Measurements from ENCODE around the gene UCKL1.

The UCKL1 gene

GRCh38 chr20:63958964-63959698 lies 2.9 kb upstream of the UCKL1 start:
- DNase-seq (ENCODE audit: low read depth): no peak

- no peak for DNase-seq (ENCODE audit: low read depth)
Observed at GRCh38 chr20:63958471-63958870, 2.3 kb upstream of the UCKL1 start.

GRCh38 chr20:63957690-63958441 lies 1.6 kb upstream of the UCKL1 start:
- no peak for DNase-seq (ENCODE audit: low read depth)

DNA sequence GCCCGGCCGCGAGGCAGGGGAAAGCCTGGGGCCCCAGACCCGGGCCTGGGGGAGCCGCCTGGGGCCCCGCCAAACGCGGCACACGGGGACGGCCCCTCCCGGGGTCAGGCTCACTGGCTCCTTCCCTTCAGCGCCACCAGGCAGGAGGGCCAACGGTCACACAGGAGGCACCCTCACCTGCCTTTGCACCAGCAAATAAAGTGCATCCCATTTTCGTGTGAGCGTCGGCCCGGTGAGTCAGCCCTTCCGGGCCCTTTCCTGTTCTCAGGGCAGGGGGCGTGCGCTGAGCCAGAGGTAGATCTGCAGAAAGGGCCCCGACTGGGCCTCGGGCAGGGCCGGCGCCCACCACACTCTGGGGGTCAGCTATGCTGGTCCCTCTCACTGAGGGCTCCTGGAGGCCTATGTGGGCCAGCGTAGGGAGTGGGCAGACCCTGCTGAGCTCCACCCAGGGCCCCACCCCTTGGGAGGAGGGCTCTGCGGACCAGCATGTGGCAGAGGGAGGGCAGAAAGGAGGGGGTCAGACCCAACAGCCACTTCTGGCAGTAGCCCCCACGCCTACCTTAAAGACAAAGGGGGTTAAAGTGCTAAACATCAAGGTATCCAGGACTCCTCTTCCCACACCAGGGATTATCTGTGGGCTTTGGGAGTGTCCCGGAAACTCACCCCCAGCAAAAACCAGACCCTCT lies 931 bp upstream of the UCKL1 start:
- no peak for DNase-seq (ENCODE audit: low read depth)

DNA sequence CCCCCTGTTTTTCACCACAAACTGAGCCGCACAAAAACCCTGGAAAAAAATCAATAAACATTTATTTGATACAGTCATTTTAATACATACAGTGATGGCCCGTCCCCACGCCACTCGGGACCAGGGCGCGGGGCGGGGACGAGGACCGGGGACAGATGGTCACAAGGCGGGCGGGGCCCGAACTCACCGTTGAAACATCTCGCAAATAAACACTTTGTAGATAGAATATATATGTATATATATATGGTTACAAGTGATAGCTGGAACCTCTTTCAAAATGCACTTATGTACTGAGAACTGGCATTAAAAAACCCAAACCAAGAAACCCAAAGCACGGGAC lies 418 bp upstream of the UCKL1 start:
- no peak for DNase-seq (ENCODE audit: low read depth)

DNA sequence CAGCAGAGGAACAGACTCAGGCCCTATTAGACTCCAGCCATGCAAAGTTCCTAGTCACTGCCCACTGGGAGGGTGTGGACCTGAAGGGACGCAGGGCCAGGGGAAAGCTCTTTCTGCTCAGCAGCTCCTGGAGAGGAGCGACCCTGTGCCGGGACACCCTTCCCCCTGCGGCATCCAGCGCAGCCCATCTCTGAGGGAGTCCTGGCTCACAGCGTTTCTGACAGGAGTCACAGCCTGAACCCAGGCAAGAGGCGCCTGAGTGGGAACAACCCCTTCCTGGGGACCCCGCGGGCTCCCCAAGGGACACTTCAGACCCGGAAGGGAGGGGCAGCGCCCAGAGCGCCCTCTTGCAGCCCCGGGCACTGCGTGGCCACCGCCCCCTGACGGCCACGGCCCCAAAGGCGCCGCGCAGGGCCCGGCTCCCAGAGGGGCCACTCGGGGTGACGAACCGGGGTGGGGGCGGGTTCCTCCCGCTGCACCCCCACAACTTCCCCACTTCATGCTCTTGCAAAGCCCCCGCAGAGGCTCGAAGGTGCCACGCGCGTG lies 862 bp downstream of the UCKL1 start:
- no peak for DNase-seq (ENCODE audit: low read depth)

DNA sequence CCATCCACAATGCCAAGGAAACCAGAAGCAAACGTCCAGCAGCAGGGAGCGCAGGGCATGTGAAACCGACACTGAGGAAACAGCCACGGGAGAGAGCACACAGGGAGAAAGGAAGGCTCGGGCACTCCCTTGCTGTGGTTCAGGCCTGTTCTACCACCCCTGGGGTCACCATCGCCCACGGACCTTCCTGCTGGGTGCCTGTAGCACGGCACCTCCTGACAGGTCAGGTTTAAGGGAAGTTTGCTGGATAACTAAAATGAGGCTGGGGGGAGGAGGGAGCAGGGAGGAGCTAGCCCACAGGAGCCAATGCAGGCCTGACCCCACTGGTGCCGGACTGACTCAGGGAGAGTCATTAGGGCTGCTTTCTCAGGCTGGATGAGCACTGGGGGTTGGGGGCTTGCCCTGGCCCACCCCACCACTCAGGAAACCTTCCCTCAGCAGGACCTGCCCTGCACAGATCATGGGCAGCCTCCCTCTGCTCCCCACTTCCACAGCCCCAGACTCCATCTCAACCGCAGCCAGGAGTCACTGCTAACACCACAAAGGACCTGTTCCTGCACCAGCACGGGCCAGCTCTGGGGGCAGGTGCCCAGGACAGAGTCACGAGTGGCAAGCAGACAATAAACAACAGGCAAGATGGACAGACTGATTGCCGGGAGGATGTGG lies 2.3 kb downstream of the UCKL1 start:
- DNase-seq (ENCODE audit: low read depth): no peak

DNA sequence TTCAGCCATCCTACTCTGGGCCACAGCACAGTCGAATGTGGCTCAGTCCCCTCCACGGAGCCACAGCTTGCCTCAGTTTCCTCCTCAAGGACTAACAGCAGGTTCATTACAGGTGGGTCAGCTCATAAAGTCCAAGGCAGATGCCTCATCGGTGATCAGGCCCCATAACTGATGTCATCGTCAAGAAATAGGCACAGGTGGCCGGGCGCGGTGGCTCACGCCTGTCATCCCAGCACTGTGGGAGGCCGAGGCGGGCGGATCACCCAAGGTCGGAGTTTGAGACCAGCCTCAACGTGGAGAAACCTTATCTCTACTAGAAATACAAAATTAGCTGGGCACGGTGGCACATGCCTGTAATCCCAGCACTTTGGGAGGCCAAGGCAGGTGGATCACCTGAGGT lies 3.4 kb downstream of the UCKL1 start:
- no peak for DNase-seq (ENCODE audit: low read depth)

- no peak for DNase-seq (ENCODE audit: low read depth)
Observed at GRCh38 chr20:63952210-63952535, 4.0 kb downstream of the UCKL1 start.

DNA sequence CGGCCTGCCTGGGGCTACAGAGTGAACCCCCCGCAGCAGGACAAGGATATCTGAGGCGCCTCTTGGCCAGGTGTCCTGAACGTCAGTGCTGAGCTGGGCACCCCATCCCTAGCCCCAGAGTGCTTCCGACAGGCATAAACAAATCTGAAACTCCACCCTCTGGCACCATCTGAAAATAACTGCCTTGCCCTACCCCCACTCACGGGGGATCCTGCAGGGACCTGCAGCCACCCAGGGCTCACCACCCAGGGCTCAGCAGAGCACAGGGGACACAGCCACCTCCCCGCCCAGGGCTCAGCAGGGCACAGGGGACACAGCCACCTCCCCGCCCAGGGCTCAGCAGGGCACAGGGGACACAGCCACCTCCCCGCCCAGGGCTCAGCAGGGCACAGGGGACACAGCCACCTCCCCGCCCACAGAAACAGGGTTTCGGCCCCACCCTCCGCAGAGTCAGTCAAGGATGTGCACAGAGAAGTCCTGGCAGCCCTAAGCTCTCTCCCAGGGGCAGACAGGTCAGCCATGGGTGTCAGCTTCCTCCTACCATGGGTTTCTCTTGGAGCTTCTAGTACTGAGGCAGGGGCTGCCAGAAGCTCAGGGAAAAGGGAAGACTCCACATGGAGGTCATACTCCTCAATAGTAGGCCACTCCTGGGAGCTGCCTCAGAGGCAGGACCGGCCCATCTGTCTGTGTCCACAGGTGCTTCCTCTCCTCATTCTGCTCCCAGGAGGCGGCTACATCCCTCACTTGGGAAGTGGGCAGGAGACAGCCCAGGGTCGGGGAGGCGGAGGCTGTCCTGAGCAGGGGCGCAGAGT lies 4.6 kb downstream of the UCKL1 start:
- DNase-seq (ENCODE audit: low read depth): no peak

- no peak for DNase-seq (ENCODE audit: low read depth)
Observed at GRCh38 chr20:63950701-63951397, 5.4 kb downstream of the UCKL1 start.

GRCh38 chr20:63947638-63948456 lies 8.4 kb downstream of the UCKL1 start:
- no peak for DNase-seq (ENCODE audit: low read depth)

GRCh38 chr20:63946986-63947637 lies 9.1 kb downstream of the UCKL1 start:
- no peak for DNase-seq (ENCODE audit: low read depth)

- DNase-seq (ENCODE audit: low read depth): no peak
Observed at GRCh38 chr20:63945921-63946920, 10.0 kb downstream of the UCKL1 start.

- DNase-seq (ENCODE audit: low read depth): no peak
Observed at GRCh38 chr20:63945031-63945658, 11.1 kb downstream of the UCKL1 start.

- DNase-seq (ENCODE audit: low read depth): no peak
Observed at GRCh38 chr20:63944078-63944941, 11.9 kb downstream of the UCKL1 start.

DNA sequence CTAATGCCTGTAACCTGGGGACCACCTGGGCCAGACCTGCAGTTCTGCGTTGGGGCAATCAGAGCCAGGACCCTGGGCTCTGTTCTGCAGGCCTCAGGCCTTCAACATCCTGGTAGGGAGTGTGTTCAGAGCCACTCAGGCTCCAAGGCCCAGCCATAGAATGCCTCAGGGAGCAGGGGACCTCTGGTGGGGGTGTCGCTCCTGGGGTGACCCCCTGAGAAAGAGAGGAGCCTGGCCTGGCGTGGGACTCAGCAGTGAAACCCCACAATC lies 12.5 kb downstream of the UCKL1 start:
- DNase-seq (ENCODE audit: low read depth): no peak

Data from HS-27A (cell line).